GM19099 (cell line): ENCODE data around the gene NFATC3.

Experiments used
- POLR2A ChIP-seq: IDR thresholded peaks from 3 replicates; pipeline ENCODE4 v1.6.1; 2011; ENCODE audit warnings: low read depth; ENCODE audit not compliant: insufficient read length; ENCODE audit errors: extremely low read depth

Gene NFATC3

DNA sequence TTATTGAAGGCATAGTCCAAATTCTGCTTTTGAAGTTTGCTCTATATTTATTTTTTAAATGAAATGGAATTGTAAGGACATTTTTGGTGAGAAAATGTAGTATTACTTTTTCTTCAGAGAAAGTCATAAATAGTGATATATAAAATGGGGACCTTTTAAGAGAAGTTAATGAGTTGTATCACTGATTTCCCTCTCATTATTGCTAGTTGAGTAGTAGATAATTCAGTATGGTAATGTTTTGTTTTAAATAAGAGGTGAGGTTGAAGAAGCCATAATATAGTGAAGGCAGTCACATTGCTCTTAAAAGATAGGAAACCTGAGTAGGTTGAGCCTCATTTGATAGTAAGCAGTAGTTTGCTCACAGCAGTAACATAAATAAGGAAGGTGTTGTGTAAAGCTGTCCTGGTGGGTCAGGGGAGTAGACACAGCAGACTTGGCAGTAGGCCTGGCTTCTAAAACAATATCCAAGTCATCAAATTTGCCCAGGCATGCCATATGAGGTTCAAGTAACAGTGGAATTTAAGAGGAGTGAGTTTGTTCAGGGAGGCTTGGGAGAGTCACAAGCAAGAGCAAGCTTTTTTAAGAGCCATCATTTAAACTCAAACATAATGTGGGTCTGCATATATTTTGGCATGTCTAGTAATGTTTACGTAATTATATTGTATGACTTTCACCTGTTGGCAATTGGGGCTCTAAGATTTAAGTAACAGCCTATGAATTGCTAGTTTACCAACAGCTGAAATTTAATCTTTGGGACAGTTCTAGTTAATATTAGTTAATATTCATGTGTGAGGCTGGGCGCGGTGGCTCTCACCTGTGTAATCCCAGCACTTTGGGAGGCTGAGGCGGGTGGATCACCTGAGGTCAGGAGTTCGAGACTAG lies 6.5 kb downstream of the NFATC3 start:
- TF ChIP-seq POLR2A, result no peak

DNA sequence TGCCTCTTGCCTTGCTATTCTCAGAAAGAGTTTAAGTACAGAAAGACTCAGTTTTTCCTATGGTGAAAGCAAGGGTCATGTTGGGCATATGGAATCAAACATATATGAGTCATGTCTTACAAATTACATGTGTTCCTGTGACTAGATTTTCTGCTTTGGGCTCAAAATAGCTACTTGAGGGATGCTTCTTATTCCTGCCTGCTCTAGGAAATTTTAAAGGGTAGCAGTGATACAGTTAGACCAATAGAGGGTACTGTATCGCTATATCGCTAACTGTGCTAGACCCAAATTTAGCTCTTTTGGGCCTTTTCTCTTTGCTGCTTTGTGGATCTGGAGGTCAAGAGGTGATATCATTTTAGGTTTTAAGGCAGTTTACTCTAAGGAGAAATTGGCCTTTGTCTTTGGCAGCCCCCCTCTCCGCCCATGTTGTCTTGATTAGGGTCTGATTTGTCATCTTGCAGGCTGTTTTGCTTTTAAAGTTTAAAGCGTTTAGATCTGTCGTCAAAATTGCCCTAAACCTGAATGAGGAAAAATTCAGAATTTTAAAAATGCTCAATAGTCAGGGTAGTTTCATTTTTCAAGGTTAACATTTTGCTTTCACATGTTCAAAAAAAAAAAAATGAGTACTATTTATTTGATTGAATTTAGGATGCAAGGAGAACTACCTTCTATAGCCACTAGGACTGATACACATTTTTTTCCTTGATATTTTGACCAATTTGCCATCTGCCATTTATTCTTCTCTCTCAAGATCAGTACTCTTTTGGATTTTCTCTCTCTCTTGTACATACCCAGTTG lies 8.8 kb downstream of the NFATC3 start:
- no peak for TF ChIP-seq POLR2A

DNA sequence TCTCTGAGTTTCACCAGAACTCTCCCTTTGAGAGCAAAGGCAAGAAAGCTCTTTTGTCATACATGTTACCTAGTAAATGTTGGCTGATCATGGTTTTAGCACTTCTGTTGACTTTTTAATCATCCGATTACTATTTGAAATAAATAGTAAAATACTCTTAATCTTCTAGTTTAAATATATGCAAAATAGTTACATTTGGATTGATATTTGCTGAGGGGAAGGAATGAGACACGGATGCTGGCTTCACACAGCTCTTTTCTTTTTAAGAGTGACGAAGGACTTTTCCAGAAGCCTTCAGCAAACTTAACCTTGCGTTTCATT lies 9.4 kb downstream of the NFATC3 start:
- no peak for TF ChIP-seq POLR2A

DNA sequence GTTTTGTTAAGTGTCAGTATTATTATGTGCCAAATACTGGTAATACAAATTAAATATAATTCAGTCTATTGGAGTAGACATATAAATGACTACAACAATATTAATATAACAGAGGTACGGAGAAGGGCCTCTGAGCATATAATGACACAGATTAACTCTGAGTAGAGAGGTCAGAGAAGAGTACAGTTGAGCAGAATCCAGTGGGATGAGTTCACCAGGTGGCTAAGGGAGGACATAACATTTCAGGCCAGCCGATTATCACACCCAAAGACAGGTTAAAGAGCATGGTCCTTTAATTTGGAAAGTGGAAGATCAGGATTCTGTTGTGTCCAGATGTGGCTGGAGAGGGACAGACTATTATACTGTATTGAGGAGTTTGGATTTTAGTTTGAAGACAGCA lies 11.3 kb downstream of the NFATC3 start:
- TF ChIP-seq POLR2A, result no peak

DNA sequence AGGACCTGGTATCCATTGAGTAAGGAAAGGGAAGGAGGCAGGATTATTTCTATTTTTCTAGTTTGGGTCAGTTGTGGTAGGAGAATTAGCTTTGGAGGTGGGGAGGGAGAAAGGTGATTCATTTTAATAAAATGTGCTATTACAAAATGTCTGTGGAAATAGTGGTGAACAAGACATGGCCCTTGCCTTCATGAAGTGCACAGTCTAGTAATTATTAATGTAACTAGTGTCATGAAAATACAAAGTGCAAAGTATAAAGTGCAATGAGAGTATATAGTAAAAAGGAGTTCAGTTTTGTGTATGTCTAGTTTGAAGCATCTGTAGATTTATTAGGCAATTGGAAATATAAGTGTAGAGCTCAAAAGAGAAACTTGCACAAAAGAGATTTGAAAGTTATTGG lies 11.9 kb downstream of the NFATC3 start:
- TF ChIP-seq POLR2A, result no peak

DNA sequence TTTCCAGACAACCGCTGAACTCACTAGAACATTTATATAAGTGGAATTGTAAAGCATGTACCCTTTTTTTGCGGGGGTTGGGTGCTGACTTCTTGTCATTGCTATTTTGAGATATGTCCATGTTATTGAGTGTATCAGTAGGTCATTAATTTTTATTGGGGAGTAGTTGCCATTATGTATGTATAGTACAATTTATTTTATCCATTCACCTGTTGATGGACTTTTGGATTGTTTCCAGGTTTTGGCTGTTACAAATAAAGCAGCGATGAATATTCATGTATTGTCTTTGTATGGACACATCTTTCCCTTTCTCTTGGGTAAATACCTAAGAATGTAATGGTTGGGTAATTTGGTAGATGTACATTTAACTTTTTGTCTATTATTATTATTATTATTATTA lies 12.7 kb downstream of the NFATC3 start:
- no peak for TF ChIP-seq POLR2A

DNA sequence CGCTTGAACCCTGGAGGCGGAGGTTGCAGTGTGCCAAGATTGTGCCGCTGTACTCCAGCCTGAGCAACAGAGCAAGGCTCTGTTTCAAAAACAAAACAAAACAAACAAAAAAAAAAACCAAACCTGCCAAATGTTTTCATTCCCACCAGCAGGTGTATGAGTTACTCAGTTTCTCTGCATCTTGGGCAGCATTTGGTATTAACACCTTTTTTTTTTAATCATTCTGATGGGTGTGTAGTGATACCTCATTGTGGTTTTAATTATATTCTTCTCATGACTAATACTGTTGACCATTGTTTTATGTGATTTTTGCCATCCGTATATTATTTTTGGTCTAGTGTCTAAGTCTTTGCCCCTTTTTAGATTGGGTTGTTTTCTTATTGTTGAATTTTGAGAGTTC lies 15.3 kb downstream of the NFATC3 start:
- TF ChIP-seq POLR2A, result no peak

DNA sequence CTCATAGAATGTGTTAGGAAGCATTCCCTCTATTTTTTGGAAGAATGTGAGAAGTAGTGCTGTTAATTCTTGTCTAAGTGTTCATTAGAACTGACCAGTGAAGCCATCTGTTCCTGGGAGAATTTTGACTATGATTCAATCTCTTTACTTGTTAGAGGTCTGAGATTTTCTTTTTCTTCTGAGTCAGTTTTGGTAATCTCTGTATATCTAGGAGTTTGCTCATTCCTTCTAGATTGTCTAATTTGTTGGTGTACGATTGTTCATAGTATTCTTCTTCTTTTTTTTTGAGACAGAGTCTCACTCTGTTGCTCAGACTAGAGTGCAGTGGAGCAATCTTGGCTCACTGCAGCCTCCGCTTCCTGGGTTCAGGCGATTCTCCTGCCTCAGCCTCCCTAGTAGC lies 20.4 kb downstream of the NFATC3 start:
- no peak for TF ChIP-seq POLR2A

DNA sequence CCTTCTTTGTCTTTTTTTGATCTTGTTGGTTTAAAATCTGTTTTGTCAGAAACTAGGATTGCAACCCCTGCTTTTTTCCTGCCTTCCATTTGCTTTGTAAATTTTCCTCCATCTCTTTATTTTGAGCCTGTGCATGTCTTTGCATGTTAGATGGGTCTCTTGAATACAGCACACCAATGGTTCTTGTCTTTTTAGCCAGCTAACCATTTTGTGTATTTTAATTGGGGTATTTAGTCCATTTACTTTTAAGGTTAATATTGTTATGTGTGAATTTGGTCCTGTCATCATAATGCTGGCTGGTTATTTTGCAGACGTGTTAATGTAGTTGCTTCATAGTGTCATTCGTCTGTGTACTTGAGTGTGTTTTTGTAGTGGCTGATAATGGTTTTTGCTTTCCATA lies 26.2 kb downstream of the NFATC3 start:
- TF ChIP-seq POLR2A, result no peak

DNA sequence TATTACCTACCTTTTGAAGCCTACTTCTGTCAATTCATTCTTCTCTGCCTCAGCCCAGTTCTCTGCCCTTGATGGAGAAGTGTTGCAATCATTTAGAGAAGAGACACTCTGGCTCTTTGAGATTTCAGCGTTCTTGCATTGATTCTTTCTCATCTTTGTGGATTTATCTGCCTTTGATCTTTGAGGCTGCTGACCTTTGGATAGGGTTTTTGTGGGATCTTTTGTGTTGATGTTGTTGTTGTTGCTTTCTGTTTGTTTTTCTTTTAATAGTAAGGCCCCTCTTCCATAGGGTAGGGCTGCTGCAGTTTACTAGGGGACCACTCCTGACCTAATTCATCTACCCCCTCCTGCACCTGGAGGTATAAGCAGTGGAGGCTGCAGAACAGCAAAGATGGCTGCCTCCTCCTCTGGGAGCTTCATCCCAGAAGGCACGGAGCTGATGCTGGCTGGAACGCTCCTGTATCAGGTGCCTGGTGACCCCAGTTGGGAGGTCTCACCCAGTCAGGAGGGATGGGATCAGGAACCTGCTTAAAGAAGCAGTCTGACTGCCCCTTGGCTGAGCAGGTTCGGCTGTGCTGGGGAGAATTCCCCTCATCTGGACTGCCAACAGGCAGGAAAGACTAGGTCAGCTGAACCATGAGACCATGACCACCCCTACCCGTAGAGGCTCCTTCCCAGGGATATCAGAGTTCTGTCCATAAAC lies 28.0 kb downstream of the NFATC3 start:
- TF ChIP-seq POLR2A, result no peak

DNA sequence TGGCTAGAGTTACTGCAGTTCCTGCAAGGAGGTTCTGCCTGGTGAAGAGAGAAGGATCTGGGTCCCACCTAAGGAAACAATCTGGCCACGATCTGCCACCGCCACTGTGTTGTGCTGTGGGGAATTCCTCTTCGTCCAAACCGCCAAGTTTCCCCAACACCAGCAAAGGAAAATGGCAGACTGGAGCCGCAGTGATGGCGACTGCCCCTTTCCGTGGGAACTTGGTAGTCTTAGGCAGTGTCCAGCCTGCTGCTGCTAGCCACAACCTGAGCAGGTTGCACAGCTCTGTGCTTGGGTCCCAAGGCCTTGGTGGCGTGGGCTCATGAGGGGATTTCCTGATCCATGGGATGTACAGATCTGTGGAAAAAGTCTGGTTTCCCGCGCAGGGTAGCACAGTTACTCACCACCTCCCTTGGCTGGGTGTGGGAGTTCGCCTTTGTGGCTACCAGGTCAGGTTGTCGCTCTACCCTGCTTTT lies 28.6 kb downstream of the NFATC3 start:
- TF ChIP-seq POLR2A, result no peak

DNA sequence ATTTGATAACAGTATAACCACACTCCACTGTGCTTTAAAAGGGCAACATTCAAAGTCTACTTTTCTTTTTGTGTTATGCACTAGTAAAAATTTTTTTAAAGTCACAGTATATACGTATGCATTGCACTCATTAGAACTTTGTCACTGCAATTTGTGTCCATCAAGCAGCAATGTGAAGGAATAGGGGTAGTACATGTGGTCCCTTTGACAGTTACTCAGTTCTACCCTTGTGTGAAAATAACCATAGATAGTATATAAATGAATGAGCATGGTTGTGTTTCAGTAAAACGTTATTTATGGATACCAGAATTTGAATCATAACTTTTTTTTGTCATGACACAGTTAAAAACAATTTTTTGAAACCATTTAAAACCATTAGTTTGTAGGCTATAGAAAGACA lies 30.7 kb downstream of the NFATC3 start:
- TF ChIP-seq POLR2A, result no peak

DNA sequence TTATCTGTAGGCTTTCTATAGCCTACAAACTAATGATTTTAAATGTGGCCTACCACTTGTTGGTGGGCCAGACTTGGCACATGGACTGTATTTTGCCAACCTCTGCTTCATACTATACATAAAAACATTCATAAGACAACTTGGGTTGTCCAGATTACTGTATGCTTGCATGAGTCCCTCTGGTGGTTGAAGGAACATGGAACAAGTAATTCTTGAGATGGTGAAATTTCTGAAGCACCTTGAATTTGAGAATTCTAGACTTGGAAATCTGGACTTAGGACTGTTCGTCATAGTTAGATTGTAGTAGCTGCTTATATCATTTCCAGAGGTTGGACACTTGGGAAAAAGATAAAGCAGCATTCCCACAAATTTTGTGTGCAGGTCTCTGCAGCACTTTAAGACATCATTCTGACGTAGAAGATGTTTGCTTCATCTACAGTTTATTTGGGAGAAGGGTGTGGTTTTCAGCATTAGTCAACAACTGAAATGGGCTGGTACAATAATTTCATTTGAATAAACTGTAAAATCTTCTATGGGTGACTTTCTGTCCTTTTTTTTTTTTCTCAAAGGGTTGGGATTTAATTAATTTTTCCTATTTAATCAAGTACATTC lies 31.2 kb downstream of the NFATC3 start:
- TF ChIP-seq POLR2A, result no peak

DNA sequence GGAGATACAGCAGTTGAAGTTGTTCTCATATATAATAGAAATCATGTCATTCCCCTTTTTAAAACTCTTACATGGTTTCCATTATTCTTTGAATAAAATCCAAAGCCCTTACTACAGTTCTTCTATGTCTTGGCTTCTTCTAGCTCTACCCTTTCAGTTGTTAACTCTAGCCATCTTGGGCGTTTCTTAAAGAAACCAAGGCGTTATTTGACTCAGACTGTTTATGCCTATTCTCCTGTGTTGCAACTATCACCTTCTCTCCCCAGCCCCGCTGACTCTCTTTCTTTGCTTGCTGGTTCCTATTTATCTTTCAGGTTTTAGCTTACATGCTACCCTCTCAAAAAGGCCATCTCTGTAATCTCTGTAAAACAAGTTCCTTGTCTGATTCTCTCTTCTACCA lies 32.7 kb downstream of the NFATC3 start:
- no peak for TF ChIP-seq POLR2A

DNA sequence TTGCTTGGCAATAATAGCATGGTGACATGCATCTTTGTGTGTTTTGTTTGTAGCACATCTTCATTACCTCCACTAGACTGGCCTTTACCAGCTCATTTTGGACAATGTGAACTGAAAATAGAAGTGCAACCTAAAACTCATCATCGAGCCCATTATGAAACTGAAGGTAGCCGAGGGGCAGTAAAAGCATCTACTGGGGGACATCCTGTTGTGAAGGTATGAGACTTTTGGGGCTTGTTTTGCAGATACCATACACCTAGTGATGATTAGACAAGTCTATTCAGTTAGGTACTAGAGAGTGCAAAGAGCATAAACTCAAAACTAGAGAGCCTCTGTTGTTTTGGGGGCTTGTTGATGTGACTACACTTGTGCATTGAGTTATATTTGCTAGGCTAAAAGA lies 41.2 kb downstream of the NFATC3 start:
- TF ChIP-seq POLR2A, result no peak
